GM18498 (cell line): ENCODE results near the gene IL12RB1.
"Not testable (repeated sequence)": the region's sequence is repeated elsewhere in the genome, so short reads cannot be mapped to it uniquely, and the experiment has no call there.

Source experiments
- ATAC-seq: cut with Tn5 transposase; IDR thresholded peaks from one replicate; pipeline ENCODE4 v1.9.1; 2021; ENCODE audit warnings: mild to moderate bottlenecking, moderate library complexity; ENCODE audit not compliant: unreplicated experiment

The IL12RB1 gene

DNA sequence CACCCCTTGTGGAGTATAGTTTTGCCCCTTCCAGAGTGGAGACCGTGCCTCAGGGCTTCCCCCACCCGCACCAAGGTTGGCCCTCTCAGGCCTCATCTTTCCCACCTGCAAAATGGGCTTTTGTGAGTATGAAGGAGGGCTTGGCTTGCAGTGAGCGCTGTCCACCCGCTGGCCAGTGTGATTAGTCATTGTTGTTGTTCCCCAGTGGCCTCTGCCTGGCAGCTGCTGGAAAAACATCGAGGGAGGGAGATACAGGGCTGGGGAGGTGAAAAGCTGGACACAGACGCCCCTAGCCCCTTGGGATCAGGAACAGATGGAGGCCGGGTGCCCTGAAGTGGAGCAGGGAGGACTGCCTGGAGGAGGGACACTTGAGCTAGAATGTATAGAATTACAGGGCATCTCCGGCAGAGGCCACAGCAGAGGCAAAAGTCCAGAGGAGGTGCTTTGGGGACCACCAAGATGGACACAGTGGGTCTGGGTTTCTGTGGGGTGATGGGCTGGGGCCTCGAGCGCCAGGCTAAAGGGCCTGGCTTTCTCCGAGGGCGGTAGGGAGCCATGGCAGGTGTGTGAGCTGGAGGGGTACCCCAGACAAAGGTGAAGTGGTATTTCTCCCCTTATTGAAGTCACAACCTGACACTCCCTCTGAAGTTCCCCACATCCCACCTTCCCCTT, 3.9 kb upstream of the IL12RB1 start:
- ATAC-seq: no peak

DNA sequence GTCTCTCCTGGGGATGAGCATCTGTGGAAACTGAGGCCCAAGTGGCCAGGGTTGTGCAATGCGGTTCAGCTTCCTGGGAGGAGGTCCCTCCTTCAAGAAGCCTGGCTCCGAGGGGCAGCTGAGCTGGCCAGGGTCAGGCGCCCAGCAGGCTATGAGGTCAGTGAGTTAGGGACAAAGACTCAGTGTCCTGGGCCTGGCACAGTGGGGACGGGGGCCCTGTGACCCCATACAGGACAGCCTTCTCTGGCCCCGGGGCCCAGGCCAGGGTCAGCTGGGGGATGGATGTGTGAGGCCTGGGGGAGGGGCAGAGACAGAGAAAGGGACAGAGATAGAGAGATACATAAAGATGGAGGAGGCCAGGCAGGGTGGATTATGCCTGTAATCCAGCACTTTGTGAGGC, 3.0 kb upstream of the IL12RB1 start:
- no peak for ATAC-seq

DNA sequence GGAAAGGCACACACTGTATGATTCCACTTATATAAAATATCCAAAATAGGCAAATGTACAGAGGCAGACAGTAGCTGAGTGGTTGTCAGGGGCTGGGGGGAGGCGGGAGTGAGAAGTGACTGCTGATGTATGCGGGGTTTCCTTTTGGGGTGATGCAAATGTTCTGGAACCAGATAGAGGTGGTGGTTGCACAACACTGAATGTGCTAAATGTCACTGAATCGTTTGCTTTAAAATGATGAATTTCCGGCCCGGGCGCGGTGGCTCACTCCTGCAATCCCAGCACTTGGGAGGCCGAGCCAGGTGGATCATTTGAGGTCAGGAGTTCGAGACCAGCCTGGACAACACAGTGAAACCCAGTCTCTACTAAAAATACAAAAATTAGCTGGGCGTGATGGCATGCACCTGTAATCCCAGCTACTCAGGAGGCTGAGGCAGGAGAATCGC, 2.4 kb upstream of the IL12RB1 start:
- not testable (repeated sequence) for ATAC-seq

DNA sequence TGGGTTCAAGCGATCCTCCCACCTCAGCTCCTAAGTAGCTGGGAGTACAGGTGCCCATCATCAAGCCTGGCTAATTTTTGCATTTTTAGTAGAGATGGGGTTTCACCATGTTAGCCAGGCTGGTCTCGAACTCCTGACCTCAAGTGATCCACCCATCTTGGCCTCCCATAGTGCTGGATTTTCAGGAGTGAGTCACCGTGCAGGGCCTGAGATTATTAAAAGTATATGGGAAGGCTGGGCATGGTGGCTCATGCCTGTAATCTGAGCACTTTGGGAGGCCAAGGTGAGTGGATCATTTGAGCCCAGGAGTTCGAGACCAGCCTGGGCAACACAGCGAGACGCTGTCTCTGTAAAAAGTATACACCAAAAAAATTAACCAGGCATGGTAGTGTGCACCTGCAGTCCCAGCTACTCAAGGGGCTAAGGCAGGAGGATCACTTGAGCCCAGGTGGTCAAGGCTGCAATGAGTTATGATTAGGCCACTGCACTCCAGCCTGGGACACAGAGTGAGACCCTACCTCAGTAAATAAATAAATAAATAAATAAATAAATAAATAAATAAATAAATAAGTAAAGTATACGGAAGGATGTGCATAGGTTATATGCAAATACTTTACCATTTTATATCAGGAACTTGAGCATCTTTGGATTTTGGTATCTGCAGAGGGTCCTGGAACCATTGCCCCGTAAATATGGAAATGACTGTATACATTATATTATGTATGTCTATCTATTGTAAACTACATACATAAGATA, 854 bp downstream of the IL12RB1 start:
- no peak for ATAC-seq

DNA sequence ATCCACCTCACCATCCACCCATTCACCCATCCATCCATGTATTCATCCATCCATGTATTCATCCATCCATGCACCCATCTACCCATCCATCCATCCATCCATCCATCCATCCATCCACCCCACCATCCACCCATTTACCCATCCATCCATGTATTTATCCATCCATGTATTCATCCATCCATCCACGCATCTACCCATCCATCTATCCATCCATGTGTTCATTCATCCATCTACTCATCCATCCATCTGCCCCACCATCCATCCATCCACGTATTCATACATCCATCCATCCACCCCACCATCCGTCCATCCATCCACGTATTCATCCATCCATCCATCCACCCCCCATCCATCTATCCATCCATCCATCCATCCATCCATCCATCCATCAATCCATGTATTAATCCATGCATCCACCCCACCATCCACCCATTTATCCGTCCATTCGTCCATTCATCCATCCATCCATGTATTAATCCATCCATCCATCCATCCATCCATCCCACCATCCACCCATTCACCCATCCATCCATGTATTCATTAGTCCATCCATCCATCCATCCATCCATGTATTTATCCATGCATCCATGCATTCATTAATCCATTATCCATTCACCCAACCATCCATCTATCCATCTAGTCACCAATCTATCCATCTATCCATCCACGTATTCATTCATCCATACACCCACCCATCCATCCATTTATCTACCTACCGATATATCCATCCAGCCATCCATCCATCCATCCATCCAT, 2.6 kb downstream of the IL12RB1 start:
- ATAC-seq: no peak

DNA sequence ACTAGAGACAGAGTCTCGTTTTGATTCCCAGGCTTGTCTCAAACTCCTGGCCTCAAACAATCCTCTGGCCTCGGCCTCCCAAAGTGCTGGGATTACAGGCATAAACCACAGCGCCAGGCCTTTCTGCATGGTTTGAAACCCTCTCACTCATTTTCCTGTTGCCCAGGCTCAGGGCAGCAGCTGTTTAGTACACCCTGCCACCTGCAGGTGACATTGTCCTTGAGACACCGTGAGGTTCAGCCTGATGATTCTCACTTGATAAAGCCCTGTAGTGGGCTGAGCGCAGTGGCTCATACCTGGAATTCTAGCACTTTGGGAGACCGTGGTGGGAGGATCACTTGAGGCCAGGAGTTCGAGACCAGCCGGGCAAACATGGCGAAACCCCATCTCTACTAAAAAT, 12.5 kb downstream of the IL12RB1 start:
- ATAC-seq: no peak

DNA sequence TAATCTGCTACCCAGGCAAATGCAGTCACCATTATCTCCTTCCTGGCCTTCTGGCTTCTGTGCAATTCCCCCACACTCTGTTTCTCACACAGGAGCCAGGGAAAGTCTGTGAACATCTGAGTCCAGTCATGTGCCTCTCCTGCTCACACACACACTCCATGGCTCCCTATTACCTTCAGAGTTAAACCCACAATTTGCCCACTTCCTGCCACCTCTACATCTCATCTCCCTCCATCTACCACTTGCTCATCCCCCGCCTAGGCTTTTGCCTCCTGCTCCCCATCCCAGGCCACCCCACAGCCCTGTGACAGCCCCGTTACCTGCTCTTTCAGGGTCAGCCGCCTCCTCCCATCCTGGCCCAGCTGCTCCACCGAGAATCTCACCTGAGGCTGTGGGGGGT, 13.5 kb downstream of the IL12RB1 start:
- no peak for ATAC-seq

DNA sequence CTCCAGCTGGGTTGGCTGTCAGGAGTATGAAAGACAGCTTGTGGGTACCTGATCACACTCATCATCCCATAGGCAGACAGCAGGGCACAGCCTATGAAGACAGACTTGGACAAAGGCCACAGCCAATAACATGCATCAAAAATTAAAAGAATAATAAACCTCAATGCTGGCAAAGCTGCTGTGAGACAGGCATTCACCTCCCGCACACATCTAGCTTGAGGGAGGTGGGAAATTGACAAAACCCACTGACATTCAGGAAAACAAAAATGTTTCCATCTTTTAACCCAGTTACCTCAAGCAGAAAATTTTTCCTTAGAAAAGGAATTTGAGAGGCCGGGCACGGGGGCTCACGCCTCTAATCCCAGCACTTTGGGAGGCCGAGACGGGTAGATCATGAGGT, 14.4 kb downstream of the IL12RB1 start:
- ATAC-seq: no peak

DNA sequence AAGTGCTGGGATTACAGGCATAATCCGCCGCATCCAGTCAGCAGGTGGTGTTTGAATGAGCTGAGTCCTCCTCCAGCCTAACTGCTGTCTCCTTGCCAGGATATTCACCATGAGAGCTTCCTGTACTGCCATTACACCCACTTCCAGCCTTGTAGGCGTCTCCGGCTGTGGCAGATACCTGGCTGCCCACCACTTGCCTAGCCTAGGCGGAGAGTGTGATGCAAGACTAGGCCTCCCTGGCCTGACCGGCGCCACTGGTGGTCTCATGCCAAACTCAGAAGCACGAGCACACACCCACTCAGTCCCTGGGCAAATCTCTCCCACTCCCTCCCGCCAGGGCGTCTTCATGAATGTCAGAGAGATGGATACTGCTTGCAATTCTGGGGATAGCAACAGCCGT, 16.6 kb downstream of the IL12RB1 start:
- ATAC-seq: no peak

DNA sequence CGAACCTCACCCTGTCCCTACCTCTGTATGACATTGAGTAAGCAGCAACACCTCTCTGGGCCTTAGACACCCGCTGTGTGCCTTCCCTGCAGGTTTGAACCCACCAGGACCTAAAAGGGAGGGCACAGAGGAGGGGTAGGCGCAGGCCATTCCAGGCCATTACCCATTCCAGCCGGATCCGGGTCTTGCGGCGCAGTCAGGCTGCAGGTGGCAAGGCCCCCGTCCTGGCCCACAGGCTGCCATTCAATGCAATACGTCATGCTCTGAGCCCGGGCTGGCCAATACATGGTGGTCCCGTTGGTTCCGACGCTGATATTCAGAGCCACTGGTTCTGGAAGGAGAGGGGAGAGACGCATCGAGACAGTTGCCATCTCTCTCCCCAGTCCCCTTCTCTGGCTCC, 17.4 kb downstream of the IL12RB1 start:
- no peak for ATAC-seq

DNA sequence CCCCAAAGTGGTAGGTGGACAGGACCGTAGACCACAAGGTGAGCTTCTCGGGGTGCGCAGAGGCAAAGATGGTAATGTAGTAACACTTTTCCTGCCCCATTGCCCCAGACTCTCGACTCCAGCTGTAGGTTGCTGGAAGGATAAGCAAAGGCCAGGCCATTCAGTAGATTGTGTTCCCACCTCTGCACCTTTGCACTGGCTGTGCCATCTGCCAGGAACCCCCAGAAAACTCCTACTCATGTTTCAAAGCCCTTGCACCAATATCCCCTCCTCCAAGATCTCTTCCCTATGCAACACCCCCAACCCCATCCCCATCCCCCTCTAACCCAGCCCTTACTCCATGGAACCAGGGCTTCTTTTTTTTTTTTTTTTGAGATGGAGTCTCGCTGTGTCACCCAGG, 18.3 kb downstream of the IL12RB1 start:
- ATAC-seq: no peak

DNA sequence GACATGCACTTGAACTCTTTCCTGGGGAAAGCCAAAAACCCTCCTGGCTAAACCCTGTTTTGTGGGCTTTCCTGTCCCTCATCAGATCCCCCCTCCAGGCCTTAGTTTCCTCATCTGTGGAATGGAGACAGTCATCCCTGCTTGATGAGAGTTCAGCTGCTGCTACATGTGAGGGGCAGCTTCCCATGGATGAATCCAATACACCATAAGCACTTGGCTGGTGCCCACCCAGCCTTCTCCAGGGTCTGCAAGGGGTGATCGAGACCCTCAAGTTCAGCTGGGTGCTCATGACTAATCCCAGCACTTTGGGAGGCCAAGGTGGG, 21.6 kb downstream of the IL12RB1 start:
- ATAC-seq: no peak

DNA sequence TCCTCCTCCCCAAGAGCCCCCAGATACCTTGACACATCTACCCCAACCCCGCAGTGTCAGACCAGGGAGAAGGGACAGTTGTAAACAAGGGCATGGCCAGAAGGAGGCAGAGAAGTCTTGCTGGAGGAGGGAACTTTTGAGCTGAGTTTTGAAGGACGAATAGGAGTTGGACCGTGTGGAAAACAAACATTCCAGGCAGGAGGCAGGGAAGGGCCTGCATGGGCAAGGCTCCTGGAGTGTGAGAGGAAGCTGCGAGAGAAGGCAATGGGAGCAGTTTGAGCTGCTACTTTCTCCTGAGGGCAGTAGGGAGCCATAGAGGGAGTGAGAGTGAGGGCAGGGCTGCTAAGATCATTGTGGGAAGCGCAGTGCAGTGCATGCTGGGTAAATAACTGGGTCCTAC, 23.3 kb downstream of the IL12RB1 start:
- no peak for ATAC-seq

DNA sequence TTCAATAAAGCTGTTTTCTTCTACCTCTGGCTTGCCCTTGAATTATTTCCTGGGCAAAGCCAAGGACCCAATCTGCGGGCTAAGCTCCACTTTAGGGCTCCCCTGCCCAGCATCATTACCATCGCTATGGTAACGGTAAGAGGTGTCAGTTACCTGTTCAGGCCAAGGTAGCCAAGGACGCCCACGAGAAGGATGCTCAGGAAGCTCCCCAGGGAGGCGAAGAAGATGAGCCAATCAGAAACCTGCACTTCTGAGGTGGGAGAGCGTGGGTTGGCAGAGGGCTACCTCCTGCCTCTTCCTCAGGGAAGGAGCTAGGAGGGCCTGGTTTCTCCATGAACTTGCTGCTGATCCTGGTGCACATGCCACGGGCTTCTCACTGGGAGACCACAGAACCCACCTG, 24.7 kb downstream of the IL12RB1 start:
- no peak for ATAC-seq

DNA sequence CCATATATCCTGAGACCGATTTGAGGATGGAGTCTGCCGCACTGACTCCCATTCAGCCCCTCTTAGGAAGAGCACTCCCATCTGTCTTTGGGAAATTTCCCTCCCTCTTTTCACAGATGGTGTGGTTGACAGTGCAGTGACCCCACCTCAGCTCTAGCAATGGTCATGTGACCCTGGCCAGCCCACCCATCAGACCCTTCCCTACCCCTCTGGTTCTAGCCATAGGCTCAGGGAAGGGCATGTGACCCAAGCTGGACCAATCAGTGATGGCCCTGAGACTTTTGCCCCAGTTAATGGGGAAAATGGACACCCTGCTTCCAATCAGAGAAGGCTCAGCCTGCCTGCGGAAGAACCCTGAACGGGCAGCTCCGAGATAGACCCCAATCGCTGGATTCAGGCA, 26.3 kb downstream of the IL12RB1 start:
- ATAC-seq: no peak

DNA sequence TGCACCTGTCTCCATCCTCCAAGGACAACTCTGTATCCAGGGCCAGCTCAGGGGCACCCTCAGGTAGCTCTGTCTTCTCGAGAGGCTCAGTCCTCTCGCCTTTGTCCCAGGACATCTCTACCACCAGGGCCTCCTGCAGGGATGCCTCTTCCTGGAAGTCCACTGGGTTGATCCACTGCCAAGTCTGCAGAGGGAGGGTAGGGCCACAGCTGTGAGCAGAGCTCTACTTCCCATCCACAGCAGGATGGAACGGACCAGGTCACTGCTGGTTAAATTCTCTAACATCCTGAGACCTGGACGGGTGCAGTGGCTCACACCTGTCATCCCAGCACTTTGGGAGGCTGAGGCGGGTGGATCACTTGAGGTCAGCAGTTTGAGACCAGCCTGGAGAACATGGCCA, 26.8 kb downstream of the IL12RB1 start:
- no peak for ATAC-seq

DNA sequence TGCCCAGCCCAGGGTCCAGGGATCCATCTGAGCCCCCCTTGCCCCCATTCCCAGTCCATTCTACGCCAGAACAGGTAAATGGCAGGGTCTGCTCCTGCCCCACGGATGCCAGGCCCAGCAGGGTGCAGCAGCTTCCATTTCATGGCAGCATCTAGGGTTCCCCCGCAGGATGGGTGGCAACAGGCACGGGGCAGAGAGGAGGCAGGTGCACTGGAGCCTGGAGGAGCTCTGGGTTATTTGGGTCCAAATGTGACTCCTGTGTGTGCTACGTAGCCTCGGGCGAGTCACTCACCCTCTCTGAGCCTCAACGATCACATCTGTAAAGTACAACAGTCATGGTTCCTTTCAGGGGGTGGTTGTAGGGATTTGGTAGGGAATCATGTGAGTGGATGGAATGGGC, 27.4 kb downstream of the IL12RB1 start:
- ATAC-seq: no peak

DNA sequence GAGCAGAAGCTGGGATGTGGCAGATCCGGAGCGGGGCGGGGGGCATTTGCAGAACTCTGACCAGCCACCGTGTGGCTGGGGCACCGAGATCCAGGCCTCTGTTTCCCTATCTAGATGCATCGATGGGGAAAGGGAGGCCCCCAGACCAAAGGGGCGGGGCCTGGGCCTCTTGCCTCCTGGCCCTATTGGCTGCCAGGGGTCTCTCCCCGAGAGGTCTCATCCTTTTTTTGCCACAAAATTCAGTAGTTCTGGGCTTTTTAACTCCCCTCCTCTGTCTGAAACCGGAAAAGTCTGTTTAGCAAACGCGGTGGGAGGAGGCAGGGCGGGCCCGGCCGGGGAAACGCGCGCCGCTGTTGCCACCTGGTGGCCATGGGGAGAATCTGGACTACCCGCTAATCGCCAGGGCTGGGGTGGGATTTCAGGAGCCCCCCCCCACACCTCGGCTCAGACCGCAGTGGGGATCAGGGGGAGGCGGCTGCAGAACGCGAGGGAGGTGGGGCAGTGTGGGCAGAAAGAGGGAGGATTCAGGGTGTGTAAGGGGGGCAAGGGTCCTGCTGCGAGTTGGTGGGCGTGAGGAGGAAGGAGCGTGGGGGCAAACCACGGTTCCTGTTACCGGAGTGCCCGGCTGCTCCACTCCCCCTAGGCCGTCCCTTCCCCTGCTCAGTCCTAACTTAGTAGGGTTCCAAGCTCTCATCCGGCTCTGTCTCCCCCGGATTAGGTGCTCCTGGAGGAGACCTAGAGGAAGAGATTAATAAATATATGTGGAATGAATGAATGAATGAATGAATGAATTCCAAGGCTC, 28.3 kb downstream of the IL12RB1 start:
- ATAC-seq: no peak

DNA sequence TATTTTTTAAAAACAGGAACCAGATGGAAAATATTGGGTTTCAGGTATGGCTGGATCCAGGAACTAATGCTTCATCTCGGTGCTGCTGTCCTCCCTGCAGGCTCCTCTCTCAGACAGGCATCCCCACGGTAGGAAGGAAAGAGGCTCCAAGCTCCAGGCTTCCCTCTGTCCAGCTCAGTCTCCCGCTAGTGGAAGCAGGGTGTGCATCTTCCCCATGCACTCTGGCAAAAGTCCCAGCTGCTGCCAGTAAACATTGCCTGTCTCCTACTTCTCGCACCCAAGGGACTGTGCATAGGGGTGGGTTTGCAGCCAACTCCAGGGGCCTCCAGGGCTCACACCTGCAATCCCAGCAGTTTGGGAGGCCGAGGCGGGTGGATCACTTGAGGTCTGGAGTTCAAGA, 29.2 kb downstream of the IL12RB1 start:
- no peak for ATAC-seq

DNA sequence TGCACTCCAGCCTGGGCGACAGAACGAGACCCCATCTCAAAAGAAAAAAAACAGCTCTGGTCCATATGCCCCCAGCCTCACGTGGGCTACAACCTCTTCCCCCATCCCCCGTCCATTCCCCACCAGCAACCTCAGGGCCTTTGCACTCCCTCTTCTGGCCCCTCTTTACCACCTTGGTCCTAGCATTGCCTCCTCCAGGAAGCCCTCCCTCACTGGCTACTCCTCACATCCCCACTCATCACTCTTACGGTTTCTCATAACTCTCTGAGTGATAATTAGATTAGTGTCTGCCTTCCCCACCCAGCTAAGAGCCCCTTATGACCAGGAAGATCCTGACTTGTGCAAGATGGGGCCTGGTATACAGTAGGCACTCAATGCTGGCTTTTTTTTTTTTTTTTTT, 30.8 kb downstream of the IL12RB1 start:
- no peak for ATAC-seq

DNA sequence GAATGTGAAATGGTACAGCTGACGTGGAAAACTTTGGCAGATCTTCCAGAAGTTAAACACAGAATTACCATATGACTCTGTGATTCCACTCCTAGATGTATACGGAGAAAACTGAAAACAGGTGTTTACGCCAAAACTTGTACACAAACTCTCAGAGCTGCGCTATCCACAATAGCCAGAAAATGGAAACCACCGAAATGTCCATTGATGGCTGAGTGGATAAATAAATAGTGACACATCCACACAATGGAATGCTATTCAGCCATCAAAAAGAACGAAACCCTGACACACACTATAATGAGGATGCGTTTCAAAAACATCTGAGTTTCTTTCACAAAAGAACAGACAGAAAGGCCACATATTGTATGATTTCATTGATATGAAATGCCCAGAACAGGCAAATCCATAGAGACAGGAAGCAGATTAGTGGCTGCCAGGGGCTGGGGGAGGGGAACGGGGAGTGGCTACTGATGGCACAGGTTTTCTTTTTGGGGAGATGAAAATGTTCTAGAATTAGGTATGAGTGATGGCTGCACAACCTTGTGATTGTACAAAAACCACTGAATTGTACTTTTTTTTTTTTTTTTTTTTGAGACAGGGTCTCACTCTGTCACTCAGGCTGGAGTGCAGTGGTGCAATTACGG, 33.0 kb downstream of the IL12RB1 start:
- no peak for ATAC-seq
